ENCODE results near the gene IMP3.

- TF ChIP-seq EP300 (IDR thresholded peaks at IDR 0.05) (no peak), POLR2AphosphoS5 (IDR thresholded peaks at IDR 0.05) (no peak)
These were observed 33.0 kb downstream of the IMP3 start for GRCh38 chr15:75606711-75607699.
